ENCODE measurements around the gene PDIA3. TPM values are rescaled to one million over a fixed set of nuclear protein-coding genes. Genes with fewer than 3 reads are reported as not detected.
A peak's percentile ranks its signal among the peaks of the same experiment; 100 is the strongest.

The PDIA3 gene
- total and polyA plus RNA-seq, 2 of the 13 experiments (the other 11 are each of a cell fraction or from before 2014, with no cell fraction given) = 238 to 433 TPM

DNA sequence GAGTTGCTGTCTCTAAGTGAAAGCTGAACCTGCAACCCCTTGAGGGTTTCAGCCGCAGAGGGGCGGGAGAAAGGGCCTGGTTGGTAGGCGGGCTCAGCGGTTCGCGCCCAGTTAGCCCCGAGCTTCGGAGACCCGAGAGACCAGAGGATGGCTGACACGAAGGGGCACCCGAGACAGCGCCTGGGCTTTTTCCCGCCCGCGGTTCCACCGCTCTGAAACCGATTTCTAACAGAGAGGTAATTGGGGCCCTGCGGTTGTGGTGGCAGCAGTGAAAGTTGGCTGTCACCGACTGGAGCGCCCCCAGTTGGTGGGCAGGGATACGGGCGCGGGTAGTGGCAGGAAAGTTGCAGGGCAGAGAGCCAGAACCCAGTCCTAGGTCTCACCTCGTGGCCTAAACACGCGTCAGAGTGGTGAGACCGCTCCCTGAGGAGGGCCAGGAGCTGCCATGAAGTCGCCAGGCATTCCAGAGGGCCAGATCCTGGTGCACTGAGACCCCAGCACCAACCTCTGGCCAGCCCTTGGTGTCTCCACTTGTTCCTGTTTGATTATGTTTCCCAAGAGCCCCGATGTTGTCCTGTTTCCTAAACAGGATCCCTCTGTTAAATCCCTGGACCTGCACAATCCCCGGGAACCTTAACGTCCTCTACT is 31.2 kb downstream of the PDIA3 start (continued):
- TF ChIP-seq AKNA (CRISPR knock-in tag; IDR thresholded peaks at IDR 0.05; ENCODE audit: borderline replicate concordance) (no peak), TBX3 (IDR thresholded peaks at IDR 0.05; ENCODE audit: borderline replicate concordance) (no peak), ATF7-NPFF (CRISPR knock-in tag; IDR thresholded peaks at IDR 0.05; ENCODE audit: low read depth) (no peak), ZNF274 (CRISPR knock-in tag; IDR thresholded peaks at IDR 0.05) (0 out of 2 replicates have a peak, but pooled peaks have one; percentile 37), ZSCAN31 (CRISPR knock-in tag; IDR thresholded peaks at IDR 0.05; ENCODE audit: low read depth) (no peak), ZNF543 (CRISPR knock-in tag; IDR thresholded peaks at IDR 0.05) (peak; percentile 91), CEBPB (IDR thresholded peaks at IDR 0.05; ENCODE audit: borderline replicate concordance, low read depth, low read length) (no peak), TGIF2 (CRISPR knock-in tag; IDR thresholded peaks at IDR 0.05) (0 out of 2 replicates have a peak, but pooled peaks have one; percentile 39), NONO (IDR thresholded peaks at IDR 0.05) (no peak), NONO (CRISPR knock-in tag; conservative IDR thresholded peaks at IDR 0.05) (peak; percentile 28; the same call in 1 of the 2 replicates), FOXC1 (CRISPR knock-in tag; IDR thresholded peaks at IDR 0.05; ENCODE audit: borderline replicate concordance) (peak; percentile 46; the same call in 1 of the 2 replicates), ZNF138 (CRISPR knock-in tag; IDR thresholded peaks at IDR 0.05; ENCODE audit: low read depth) (no peak), GPBP1L1 (CRISPR knock-in tag; IDR thresholded peaks at IDR 0.05) (no peak), ZNF501 (CRISPR knock-in tag; IDR thresholded peaks at IDR 0.05) (peak; percentile 53; the same call in 1 of the 2 replicates)
- TF ChIP-seq, protein P1, sequence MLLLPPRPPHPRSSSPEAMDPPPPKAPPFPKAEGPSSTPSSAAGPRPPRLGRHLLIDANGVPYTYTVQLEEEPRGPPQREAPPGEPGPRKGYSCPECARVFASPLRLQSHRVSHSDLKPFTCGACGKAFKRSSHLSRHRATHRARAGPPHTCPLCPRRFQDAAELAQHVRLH (CRISPR knock-in tag; IDR thresholded peaks at IDR 0.05; ENCODE audit: borderline replicate concordance, low read depth) = peak; percentile 77; the same call in 1 of the 2 replicates
- TF ChIP-seq, protein P2, sequence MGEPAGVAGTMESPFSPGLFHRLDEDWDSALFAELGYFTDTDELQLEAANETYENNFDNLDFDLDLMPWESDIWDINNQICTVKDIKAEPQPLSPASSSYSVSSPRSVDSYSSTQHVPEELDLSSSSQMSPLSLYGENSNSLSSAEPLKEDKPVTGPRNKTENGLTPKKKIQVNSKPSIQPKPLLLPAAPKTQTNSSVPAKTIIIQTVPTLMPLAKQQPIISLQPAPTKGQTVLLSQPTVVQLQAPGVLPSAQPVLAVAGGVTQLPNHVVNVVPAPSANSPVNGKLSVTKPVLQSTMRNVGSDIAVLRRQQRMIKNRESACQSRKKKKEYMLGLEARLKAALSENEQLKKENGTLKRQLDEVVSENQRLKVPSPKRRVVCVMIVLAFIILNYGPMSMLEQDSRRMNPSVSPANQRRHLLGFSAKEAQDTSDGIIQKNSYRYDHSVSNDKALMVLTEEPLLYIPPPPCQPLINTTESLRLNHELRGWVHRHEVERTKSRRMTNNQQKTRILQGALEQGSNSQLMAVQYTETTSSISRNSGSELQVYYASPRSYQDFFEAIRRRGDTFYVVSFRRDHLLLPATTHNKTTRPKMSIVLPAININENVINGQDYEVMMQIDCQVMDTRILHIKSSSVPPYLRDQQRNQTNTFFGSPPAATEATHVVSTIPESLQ (CRISPR knock-in tag; conservative IDR thresholded peaks at IDR 0.05) = no peak
- TF ChIP-seq, protein P3, sequence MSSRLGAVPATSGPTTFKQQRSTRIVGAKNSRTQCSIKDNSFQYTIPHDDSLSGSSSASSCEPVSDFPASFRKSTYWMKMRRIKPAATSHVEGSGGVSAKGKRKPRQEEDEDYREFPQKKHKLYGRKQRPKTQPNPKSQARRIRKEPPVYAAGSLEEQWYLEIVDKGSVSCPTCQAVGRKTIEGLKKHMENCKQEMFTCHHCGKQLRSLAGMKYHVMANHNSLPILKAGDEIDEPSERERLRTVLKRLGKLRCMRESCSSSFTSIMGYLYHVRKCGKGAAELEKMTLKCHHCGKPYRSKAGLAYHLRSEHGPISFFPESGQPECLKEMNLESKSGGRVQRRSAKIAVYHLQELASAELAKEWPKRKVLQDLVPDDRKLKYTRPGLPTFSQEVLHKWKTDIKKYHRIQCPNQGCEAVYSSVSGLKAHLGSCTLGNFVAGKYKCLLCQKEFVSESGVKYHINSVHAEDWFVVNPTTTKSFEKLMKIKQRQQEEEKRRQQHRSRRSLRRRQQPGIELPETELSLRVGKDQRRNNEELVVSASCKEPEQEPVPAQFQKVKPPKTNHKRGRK (CRISPR knock-in tag; IDR thresholded peaks at IDR 0.05) = no peak

Data from HepG2 (cell line).